ENCODE data around the gene EGLN2. TPM values are rescaled to one million over a fixed set of nuclear protein-coding genes. Genes with fewer than 3 reads are reported as not detected.

Gene EGLN2
- total and polyA plus RNA-seq, 2 of the 4 experiments (the other 2 are of a cell fraction): 54.1 to 60.2 TPM

DNA sequence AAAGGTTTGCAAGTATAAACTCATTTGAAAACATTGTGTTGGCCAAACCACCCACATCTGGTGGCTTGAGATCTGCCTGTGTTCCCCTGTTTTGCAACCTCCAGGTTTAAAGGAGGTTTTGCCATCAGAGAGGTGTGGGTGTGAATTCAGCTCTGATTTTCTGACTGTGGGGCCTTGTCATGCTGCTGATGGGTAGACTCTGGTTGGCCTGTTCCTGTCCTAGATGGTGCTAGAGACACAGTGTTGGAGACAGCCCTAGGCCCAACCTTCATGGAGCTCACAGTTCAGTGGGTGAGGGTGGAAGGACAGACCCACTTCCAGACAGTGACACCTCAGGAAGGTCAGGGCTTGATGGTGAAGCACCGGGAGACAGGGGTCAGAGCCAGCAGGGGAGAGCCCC is 13.5 kb upstream of the EGLN2 start:
- H4K5ac ChIP-seq (ENCODE audit: low read depth, low read length): no peak overlapping the region
- intact Hi-C loops (cut with micrococcal nuclease): no loop called here
- peaks cover 3% of the 10 kb centered on the region; the same call in 1 of the 2 replicates for H3K9me1 ChIP-seq (ENCODE audit: insufficient read depth, low read length)
- H4K91ac ChIP-seq (ENCODE audit: insufficient read depth, low read depth, low read length): no peak overlapping the region
- H2BK15ac ChIP-seq (ENCODE audit: low read depth, low read length): no peak overlapping the region
- no peaks in the 10 kb centered on the region for H3K27me3 ChIP-seq (ENCODE audit: control insufficient read depth, insufficient read depth, low read length)
- no peak overlapping the region for H3K18ac ChIP-seq (ENCODE audit: low read depth, low read length)
- no peak overlapping the region for H2BK5ac ChIP-seq (ENCODE audit: low read depth, low read length, poor library complexity, severe bottlenecking)
- TF ChIP-seq MAFK (IDR thresholded peaks at IDR 0.05; ENCODE audit: low read depth, low read length): no peak
- TF ChIP-seq POLR2A (IDR thresholded peaks at IDR 0.05; ENCODE audit: low read depth, low read length): no peak
- TF ChIP-seq, protein P1, sequence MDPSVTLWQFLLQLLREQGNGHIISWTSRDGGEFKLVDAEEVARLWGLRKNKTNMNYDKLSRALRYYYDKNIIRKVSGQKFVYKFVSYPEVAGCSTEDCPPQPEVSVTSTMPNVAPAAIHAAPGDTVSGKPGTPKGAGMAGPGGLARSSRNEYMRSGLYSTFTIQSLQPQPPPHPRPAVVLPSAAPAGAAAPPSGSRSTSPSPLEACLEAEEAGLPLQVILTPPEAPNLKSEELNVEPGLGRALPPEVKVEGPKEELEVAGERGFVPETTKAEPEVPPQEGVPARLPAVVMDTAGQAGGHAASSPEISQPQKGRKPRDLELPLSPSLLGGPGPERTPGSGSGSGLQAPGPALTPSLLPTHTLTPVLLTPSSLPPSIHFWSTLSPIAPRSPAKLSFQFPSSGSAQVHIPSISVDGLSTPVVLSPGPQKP (IDR thresholded peaks at IDR 0.05; ENCODE audit: borderline replicate concordance, low read depth, low read length): no peak
- no peak for TF ChIP-seq BHLHE40 (IDR thresholded peaks at IDR 0.05; ENCODE audit: low read depth, low read length)
- no peak for TF ChIP-seq NFE2L2 (IDR thresholded peaks at IDR 0.05; ENCODE audit: low read depth, low read length)
- no peak for TF ChIP-seq SMC3 (IDR thresholded peaks at IDR 0.05; ENCODE audit: low read depth, low read length)
- no peak for TF ChIP-seq FOS (IDR thresholded peaks at IDR 0.05; ENCODE audit: low read depth, low read length)
- TF ChIP-seq MAZ (IDR thresholded peaks at IDR 0.05; ENCODE audit: borderline replicate concordance, low read depth, low read length): no peak
- no peak for TF ChIP-seq RAD21 (IDR thresholded peaks at IDR 0.05; ENCODE audit: low read length)
- no peak for TF ChIP-seq MXI1 (IDR thresholded peaks at IDR 0.05; ENCODE audit: borderline replicate concordance, low read depth, low read length)
- no peak for TF ChIP-seq RFX5 (IDR thresholded peaks at IDR 0.05; ENCODE audit: low read depth, low read length)
- TF ChIP-seq, protein P2, sequence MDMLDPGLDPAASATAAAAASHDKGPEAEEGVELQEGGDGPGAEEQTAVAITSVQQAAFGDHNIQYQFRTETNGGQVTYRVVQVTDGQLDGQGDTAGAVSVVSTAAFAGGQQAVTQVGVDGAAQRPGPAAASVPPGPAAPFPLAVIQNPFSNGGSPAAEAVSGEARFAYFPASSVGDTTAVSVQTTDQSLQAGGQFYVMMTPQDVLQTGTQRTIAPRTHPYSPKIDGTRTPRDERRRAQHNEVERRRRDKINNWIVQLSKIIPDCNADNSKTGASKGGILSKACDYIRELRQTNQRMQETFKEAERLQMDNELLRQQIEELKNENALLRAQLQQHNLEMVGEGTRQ (IDR thresholded peaks at IDR 0.05; ENCODE audit: low read depth, low read length): no peak
- TF ChIP-seq, protein P3, sequence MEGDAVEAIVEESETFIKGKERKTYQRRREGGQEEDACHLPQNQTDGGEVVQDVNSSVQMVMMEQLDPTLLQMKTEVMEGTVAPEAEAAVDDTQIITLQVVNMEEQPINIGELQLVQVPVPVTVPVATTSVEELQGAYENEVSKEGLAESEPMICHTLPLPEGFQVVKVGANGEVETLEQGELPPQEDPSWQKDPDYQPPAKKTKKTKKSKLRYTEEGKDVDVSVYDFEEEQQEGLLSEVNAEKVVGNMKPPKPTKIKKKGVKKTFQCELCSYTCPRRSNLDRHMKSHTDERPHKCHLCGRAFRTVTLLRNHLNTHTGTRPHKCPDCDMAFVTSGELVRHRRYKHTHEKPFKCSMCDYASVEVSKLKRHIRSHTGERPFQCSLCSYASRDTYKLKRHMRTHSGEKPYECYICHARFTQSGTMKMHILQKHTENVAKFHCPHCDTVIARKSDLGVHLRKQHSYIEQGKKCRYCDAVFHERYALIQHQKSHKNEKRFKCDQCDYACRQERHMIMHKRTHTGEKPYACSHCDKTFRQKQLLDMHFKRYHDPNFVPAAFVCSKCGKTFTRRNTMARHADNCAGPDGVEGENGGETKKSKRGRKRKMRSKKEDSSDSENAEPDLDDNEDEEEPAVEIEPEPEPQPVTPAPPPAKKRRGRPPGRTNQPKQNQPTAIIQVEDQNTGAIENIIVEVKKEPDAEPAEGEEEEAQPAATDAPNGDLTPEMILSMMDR (conservative IDR thresholded peaks at IDR 0.05; ENCODE audit: low read depth, low read length): no peak
- no peak for TF ChIP-seq CEBPB (IDR thresholded peaks at IDR 0.05; ENCODE audit: low read depth, low read length)
- TF ChIP-seq CHD1 (IDR thresholded peaks at IDR 0.05; ENCODE audit: low read depth, low read length): no peak
- no peak for TF ChIP-seq RCOR1 (IDR thresholded peaks at IDR 0.05; ENCODE audit: insufficient replicate concordance, low read length)
- peaks cover 0 to 3% of the 10 kb centered on the region in 2 experiments; a peak in 2 of 4 replicates for H3K79me1 ChIP-seq (ENCODE audit: low read depth in 1 of 2, low read length in 2 of 2)
- in situ Hi-C loops (cut with MboI; ENCODE audit: low sequenced_read_pairs): no loop called here
- H3K27ac ChIP-seq (ENCODE audit: insufficient read depth, low read length): no peak overlapping the region
- no peak overlapping the region for H2BK20ac ChIP-seq (ENCODE audit: low read depth, low read length)
- H3K4ac ChIP-seq (ENCODE audit: low read depth, low read length): no peak overlapping the region
- H3K56ac ChIP-seq (ENCODE audit: extremely low read depth, insufficient read depth, low read length): no peak overlapping the region
- H3K36me3 ChIP-seq (ENCODE audit: control insufficient read depth, insufficient read depth, low read length): peaks cover 12% of the 10 kb centered on the region
- H2AFZ ChIP-seq (replicated peaks; ENCODE audit: low read length, poor library complexity): no peak overlapping the region
- H3K4me2 ChIP-seq (ENCODE audit: low read depth, low read length): no peak overlapping the region
- no peak overlapping the region for H3K14ac ChIP-seq (replicated peaks; ENCODE audit: low read depth, low read length)
- no peaks in the 10 kb centered on the region for H3K4me1 ChIP-seq (ENCODE audit: control insufficient read depth, insufficient read depth, low read length)
- no peaks in the 10 kb centered on the region for H4K20me1 ChIP-seq (ENCODE audit: insufficient read depth, low read length)
- H3K9ac ChIP-seq (ENCODE audit: low read depth, low read length): no peak overlapping the region
- no peak overlapping the region for H3K4me3 ChIP-seq (ENCODE audit: insufficient read depth, low read depth, low read length)
- DNase-seq: no peak
- H4K8ac ChIP-seq (ENCODE audit: low read depth in 2 of 2, low read length in 2 of 2): no peak overlapping the region
- ChIA-PET CTCF (no interaction called here), POLR2A (ENCODE audit: unreplicated experiment) (no interaction called here)
- H3K9me3 ChIP-seq (ENCODE audit: control insufficient read depth, insufficient read depth, low read length): no peaks in the 10 kb centered on the region
- ATAC-seq (ENCODE audit: low read depth): no peak
- H2AK5ac ChIP-seq (ENCODE audit: low read depth, low read length): no peak overlapping the region
- H2BK120ac ChIP-seq (ENCODE audit: low read depth, low read length): no peak overlapping the region
- H3K23ac ChIP-seq (ENCODE audit: low read depth, low read length): no peak overlapping the region
- no TSS peak for BruUV-seq (replicated peaks)
- H2AK9ac ChIP-seq (replicated peaks; ENCODE audit: low read depth, low read length, poor library complexity): peak overlapping the region; percentile 60
- WGBS, 2 experiments (ENCODE audit: extremely low coverage in 2 of 2, insufficient read length in 1 of 2): 33% methylated on average over 1 of the region's 1 CpG; no CpG with 5 or more reads in 1 of the 2 experiments
- dilution Hi-C loops (cut with HindIII; ENCODE audit: low sequenced_read_pairs, unreplicated experiment): no loop called here
